ENCODE data around the gene TAX1BP1.

DNA sequence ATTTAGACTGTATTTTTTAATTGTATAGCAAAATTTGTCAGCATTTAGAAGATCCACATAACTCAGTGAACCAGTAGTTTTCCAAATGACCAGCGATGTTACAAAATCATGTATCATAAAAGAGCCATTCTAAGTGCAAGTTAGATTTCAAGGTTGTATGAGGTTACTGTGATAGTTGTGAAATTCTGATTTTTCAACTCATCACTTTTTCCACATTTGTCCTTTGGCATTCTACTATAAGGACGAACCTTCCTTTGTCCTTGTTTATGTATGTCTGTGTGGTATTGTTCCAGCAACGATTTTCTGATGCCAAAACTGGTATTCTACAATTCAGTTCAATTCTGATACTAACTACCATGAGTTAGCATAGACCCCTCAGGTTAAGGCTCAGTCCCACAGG is 64.2 kb downstream of the TAX1BP1 start:
- TF ChIP-seq, protein P1, sequence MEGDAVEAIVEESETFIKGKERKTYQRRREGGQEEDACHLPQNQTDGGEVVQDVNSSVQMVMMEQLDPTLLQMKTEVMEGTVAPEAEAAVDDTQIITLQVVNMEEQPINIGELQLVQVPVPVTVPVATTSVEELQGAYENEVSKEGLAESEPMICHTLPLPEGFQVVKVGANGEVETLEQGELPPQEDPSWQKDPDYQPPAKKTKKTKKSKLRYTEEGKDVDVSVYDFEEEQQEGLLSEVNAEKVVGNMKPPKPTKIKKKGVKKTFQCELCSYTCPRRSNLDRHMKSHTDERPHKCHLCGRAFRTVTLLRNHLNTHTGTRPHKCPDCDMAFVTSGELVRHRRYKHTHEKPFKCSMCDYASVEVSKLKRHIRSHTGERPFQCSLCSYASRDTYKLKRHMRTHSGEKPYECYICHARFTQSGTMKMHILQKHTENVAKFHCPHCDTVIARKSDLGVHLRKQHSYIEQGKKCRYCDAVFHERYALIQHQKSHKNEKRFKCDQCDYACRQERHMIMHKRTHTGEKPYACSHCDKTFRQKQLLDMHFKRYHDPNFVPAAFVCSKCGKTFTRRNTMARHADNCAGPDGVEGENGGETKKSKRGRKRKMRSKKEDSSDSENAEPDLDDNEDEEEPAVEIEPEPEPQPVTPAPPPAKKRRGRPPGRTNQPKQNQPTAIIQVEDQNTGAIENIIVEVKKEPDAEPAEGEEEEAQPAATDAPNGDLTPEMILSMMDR (IDR thresholded peaks at IDR 0.05): no peak
- TF ChIP-seq POLR2A (IDR thresholded peaks at IDR 0.05): no peak
